Measurements from ENCODE around the gene EIF4EBP2.

- TF ChIP-seq HNF4A (conservative IDR thresholded peaks at IDR 0.05) = no peak
- TF ChIP-seq CTCF (IDR thresholded peaks at IDR 0.05; ENCODE audit: low read depth, low read length, missing input control) = no peak
- no peak for TF ChIP-seq SP1 (IDR thresholded peaks at IDR 0.05)
- no peak for TF ChIP-seq JUND (IDR thresholded peaks at IDR 0.05)
- TF ChIP-seq ZBTB33 (IDR thresholded peaks at IDR 0.05) = no peak
- TF ChIP-seq TAF1 (conservative IDR thresholded peaks at IDR 0.05) = no peak
- no peak for TF ChIP-seq REST (IDR thresholded peaks at IDR 0.05)
- no peak for TF ChIP-seq RAD21 (IDR thresholded peaks at IDR 0.05)
These were observed 20.4 kb downstream of the EIF4EBP2 start for GRCh38 chr10:70424320-70424719.
